SK-MEL-5 (cell line): Measurements from ENCODE around the gene TMEM53. TPM values are rescaled to one million over a fixed set of nuclear protein-coding genes. Genes with fewer than 3 reads are reported as not detected.
"Not testable (repeated sequence)": the region's sequence is repeated elsewhere in the genome, so short reads cannot be mapped to it uniquely, and the experiment has no call there.

Experiments
- DNase-seq: peaks from one replicate; pipeline ENCODE4 v3.0.0-alpha.2; 2016; ENCODE audit warnings: low read depth, low spot score
- in situ Hi-C: cut with HindIII; loops from 2 replicates; pipeline ENCODE4 v1.10.0; 2016; ENCODE audit warnings: low sequenced_read_pairs, high pct_unique_total_duplicates, low pct_unique_long_range_greater_than_20kb
- total RNA-seq: library from RNA; depleted of rRNA; stranded (reverse); fragments of >200 nt; shearing (Covaris generic); gene quantifications from 2 replicates; pipeline ENCODE4 v1.2.3, GENCODE V29; 2014

Gene TMEM53
- total RNA-seq, 1 experiment from 2014 or later = 18.0 TPM

DNA sequence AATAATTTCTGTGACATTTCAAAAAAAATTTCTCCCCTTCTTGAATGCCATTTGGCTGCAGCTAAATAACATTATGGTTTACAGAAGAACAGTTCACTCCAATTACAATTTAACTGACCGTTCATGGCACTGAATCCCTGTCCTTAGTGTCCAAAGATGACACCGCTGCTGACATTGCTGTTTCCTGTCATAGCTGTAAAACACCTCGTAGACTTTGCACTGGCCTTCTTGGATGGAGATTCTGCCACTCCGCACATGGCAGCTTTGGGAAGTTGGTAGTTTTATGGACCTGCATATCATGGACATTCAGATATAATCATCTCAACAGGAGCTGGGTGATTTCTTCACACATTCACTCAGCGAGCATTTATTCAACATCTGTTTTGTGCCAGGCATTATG is 5.2 kb upstream of the TMEM53 start:
- DNase-seq = no peak
- in situ Hi-C loops = no loop called here

GRCh38 chr1:44678626-44679025 is 4.3 kb upstream of the TMEM53 start:
- in situ Hi-C loops = no loop called here
- no peak for DNase-seq

DNA sequence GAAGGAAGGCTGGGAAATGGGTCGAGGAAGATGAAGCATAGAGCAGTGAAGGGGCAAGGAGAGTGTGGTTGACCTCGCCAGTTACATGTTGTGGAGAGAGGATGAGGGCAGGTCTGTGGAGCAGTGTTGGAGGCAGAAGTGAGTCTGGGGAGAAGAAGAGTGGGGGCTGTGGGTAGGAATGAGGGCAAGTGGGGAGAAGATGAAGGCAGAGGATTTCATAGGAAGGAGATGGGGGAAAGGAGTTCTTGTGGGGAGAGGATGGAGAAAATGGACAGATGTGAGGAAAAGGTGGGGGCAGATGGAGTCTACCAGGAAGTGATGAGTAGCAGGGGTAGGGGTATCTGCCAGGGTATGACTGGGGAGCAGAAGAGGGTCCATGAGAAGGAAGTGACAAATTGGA is 3.8 kb upstream of the TMEM53 start:
- no peak for DNase-seq
- in situ Hi-C loops = no loop called here

DNA sequence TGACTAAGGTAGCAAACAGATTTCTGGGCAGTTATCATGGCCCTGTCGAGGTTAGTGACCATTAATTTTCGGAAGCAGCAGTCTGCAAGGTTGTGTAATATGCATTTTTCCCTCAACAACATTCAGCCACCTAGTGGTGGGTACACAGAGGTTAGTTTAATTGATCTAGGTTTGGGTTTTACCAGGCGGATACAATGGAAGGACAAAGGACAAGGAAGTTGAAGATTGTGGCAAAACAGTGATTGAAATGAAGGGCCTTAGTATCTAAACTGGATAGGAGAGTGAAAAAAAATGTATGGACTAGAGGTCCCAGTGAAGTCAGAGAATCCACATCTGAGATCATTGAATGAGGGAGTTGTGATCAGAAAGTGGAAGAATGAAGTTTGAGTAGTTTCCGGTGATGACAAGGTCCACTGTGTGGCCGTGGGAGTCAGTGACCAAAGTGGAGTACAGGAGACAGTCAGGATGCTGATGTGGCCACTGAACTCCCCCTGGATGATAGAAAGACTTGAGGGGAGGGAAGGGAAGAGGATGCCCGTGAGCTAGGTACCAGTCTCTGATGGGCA is 3.0 kb upstream of the TMEM53 start:
- DNase-seq = peak; percentile 73
- in situ Hi-C loops = no loop called here

- peak; percentile 23 for DNase-seq
These were observed 2.4 kb upstream of the TMEM53 start for GRCh38 chr1:44676484-44677200.

GRCh38 chr1:44675186-44675585 is 905 bp upstream of the TMEM53 start:
- in situ Hi-C loops = no loop called here
- no peak for DNase-seq

More at GRCh38 chr1:44676484-44677200, 2.4 kb upstream of the TMEM53 start:
- in situ Hi-C loops = no loop called here

- DNase-seq = no peak
- in situ Hi-C loops = no loop called here
These were observed 587 bp downstream of the TMEM53 start for GRCh38 chr1:44673675-44674112.

GRCh38 chr1:44672961-44673674 is 1.2 kb downstream of the TMEM53 start:
- in situ Hi-C loops = no loop called here
- no peak for DNase-seq

- peak; percentile 94 for DNase-seq
- in situ Hi-C loops = no loop called here
These were observed 1.9 kb downstream of the TMEM53 start for GRCh38 chr1:44672254-44672955.

GRCh38 chr1:44670751-44671640 is 3.3 kb downstream of the TMEM53 start:
- DNase-seq = no peak

DNA sequence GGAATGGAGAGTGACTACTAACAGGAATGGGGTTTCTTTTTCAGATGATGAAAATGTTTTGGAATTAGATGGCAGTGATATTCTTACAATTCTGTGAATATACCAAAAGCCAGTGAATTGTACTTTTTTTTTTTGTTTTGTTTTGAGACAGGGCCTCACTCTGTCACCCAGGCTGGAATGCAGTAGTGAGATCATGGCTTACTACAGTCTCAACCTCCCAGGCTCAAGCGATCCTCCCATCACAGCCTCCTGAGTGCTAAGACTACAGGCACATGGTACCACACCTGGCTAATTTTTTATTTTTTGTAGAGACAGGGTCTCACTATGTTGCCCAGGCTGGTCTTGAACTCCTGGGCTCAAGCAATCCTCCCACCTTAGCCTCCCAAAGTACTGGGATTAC is 7.6 kb downstream of the TMEM53 start:
- not testable (repeated sequence) for DNase-seq

More at GRCh38 chr1:44670751-44671640, 3.3 kb downstream of the TMEM53 start:
- in situ Hi-C loops = no loop called here

DNA sequence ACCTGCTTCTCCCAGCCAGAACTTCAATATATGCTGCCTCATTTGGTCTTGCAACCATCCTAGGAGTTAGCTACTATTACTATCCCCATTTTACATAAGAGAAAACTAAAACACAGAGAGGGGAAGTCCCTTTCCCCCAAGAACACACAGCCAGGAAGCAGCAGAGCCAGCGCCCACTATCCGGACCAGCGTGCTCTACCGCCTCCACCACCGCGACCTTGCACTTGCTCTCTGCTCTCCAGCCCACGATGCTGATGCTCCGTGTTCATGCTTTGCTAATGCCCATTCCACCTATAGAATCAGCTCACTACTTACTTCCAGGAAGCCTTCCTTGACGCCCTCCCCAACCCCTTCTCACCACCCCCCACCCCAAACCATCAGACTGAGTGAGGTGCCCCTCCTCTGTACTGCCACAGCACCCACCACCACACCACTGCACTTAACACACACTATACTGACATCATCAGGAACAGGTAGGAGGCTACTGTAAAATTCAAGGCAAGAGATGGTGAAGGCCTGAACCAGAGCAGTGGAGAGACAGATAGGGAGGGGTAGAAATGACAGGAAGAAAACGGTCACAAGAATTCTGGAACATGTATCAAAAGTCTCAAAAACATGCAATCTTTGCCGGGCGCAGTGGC is 9.4 kb downstream of the TMEM53 start:
- in situ Hi-C loops = no loop called here
- no peak for DNase-seq

More for the DNA sequence above, 7.6 kb downstream of the TMEM53 start:
- in situ Hi-C loops = not testable (repeated sequence)

DNA sequence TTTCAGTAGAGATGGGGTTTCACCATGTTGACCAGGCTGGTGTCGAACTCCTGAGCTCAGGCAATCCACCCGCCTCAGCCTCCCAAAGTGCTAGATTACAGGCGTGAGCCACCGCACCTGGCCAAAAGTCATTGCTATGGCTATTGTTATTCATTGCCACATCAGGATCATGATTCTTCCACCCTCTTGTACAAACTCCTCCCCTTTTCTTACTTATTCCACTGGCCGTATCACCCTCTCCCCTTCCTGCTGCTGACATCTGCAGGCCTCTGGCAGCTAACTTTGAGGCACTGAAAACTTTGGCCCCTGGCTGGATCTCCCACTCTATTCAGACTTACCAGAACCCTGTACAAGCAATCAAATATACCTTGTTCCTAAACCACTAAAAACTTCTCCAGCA is 10.9 kb downstream of the TMEM53 start:
- in situ Hi-C loops = no loop called here
- DNase-seq = no peak

GRCh38 chr1:44662683-44663030 is 11.6 kb downstream of the TMEM53 start:
- no peak for DNase-seq
- in situ Hi-C loops = no loop called here

DNA sequence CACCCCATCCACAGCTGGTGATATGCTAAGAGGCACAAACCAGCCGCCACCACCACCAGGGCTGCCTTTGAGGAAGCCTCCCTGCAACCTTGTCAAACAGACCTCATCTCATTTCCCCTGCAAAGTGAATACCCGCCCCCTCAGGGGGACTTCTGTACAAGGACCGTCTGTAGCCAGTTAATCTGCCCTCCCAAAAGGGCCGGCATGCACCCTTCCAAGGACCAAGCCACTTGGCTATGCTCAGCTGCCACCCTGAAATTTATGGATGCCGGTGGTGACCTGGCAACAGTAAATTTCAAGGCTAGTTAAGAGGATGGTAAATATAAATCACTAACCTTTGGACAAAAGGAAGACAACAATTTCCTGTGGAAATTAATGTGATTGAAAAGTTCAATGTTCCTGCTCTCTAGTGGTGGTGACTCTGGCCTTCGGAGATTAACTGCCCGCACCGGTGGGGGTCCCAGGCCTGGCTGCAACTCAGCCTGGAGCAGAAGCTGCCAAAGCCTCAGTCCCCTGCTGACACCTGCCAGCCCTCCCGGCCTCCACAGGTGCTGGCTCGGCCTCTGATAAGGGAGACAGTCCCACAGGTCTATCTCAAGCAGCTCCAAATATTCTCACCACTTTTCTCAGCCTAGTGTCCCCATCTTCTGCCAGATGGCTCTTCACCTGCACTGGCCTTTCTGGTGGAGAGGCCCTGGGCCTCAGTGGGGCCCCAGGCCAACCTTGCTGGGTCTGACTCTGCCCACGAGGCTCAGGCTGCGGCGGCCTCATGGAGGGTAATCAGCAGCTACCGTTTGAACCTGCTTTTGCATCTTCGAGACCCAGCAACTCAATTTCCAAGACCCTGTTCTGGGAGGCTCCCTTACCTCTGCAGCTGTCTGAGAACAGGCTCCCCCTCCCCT is 12.2 kb downstream of the TMEM53 start:
- DNase-seq = no peak
- in situ Hi-C loops = no loop called here

DNA sequence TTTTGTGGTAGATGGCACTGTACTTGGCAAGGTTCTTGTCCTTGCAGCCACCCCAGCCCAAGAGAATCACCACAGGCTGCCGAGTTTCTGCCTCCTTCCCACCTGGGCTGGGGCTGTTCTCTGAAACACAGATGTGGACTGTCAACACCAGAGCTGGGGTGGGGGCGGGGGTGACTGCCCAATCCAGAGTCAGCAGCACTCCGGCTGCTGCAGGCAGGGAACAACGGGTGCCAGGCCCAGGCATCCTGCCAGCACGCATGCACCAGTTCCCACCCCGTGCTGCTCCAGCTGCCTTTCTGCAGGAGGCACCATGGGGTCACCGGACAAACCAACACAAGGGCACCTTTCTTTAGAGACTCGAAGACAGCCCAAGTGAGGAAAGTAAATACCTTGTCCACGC is 14.1 kb downstream of the TMEM53 start:
- in situ Hi-C loops = no loop called here
- DNase-seq = peak; percentile 93
